HG02763 (cell line): ENCODE results near the gene DKC1.
"Not testable (repeated sequence)": the region's sequence is repeated elsewhere in the genome, so short reads cannot be mapped to it uniquely, and the experiment has no call there.

Experiments used
- ATAC-seq: cut with Tn5 transposase; IDR thresholded peaks from one replicate; pipeline ENCODE4 v1.9.1; 2021; ENCODE audit warnings: mild to moderate bottlenecking, moderate library complexity; ENCODE audit not compliant: unreplicated experiment

DKC1 gene

DNA sequence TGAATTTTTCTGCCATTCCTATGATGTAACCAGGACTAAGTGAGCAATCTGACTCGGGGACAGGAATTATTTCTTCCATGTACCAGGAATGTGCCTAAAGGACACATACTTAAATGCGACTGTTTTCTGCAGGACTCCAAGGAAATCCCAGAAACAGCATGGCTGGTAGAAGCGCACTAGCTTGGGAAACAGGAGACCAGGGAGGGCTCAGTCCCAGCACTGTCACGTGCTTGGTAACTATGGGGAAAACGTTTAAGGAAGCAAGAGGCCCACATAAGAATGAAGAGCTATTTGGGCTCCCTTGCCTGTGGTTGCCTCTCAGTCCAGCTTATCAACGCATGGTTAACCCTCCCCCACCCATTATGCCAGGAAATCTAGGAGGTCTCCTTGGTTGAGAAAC lies 23.1 kb downstream of the DKC1 start:
- ATAC-seq = no peak

- no peak for ATAC-seq
Observed at GRCh38 chrX:154791467-154791866, 28.8 kb downstream of the DKC1 start.

DNA sequence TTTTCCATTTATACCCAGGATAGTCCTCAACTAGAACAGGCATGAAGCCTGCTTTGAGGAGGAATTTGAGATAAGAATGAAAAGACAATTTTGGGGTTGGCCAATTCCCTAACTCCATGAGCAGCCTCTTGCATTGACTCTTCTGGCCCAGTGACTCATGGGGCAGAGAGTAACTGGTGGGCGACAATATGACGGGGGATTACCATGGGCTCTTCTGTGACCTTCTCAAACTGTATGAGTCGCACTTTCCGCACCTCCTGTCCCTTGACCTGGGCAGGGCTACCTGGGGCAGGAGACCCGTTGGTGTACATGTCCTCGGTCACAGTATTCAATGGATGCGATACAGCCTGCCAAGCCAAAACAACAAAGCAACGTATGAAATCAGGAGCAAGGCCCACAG lies 29.3 kb downstream of the DKC1 start:
- ATAC-seq = no peak

- no peak for ATAC-seq
Observed at GRCh38 chrX:154793084-154793795, 30.6 kb downstream of the DKC1 start.

GRCh38 chrX:154795016-154795415 lies 32.4 kb downstream of the DKC1 start:
- ATAC-seq = no peak

- ATAC-seq = no peak
Observed at GRCh38 chrX:154797006-154797405, 34.3 kb downstream of the DKC1 start.

- no peak for ATAC-seq
Observed at GRCh38 chrX:154799556-154800348, 37.1 kb downstream of the DKC1 start.

DNA sequence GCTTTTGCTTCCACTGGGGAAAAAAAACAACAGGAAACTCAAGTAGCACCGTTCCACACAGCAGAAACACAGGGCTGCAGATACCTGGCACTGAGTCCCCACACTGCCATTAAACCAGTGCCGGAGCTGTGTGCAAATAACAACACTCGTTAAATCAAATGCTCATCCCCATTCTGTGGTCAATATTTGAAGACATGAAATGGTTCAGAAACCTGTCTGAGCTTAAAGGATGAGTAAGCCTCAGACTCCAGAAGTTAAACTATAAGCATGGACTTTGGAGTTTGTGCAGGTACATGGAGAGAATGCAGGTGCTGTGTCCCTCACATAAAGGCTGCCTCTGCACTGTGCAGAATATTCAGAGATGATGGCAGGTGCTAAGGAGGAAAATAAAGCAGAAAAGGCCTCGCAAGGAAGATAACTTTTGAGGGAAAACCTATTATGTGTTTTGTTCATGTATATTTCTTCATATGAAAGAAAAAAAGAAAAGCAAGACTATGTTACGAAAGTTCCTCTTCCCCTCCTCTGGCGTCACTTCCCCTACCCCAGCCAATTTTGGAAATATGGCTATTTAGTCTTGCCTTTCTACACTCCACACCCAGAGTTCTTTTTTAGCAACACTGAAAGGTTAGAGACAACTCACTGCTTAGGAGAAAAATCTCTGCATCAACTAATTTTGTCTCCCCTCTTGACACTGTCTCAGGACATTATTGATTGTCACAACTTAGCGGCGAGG lies 38.0 kb downstream of the DKC1 start:
- ATAC-seq = no peak

DNA sequence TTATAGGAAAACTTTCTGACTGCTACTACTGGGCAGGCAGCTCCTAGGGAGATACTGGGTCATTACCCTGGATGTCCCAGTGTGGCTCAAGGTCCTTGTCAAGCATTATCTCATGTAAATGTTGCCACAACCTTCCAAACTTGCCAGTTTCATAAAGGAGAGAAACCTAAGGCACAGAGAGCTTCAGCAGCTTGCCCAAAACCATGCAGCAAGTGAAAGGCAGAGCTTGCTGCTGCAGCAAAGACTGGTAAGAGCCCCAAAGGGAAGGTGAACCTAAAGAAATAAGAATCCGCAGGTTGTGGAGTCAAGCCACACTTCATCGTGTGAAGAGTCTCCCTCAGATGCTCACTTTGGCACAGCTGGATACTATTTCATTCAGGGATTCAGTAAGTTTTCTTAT lies 40.3 kb downstream of the DKC1 start:
- ATAC-seq = no peak

GRCh38 chrX:154804261-154804956 lies 41.7 kb downstream of the DKC1 start:
- no peak for ATAC-seq

DNA sequence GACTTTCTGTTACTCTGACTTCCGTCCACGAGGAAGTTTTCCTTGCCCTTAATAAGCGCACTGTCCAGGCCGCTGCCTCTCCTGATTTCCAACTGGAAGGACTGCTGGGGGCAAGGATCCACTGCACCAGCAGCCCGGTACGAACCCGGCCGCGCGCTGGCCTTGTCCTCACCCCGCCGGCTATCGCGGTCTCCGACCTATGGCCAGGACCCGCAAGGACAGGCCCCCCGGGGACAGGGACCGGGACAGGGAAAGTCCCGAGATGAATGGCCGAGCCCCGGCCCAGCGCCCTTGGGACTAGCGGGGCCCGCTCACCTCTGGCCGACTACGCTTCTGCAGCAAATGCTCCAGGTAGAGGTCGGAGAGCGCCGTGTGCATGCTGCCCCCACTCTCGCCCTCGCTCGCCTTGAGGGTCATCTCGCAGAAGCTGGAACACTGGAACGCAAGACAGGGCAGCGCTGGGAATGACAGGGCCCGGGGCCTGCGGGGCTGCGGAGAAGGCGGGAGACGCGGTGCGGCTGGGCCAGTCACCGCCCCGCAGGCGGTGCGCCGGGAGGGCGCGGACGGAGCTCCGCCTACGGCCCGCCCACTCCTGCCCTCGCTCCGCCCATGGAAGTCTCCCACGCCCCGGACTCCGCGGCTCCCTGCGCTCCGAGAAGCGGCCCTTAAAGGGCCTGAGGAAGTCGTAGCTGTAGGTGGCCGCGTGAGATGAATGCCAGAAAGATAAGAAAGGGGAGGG lies 42.5 kb downstream of the DKC1 start, which contains the start of gene MPP1:
Gene MPP1, minus strand, starts transcription at position 529 of the 739 bp plus-strand sequence. Its CDS starts 112 bp downstream, at position 417.
- ATAC-seq = peak; percentile 91

DNA sequence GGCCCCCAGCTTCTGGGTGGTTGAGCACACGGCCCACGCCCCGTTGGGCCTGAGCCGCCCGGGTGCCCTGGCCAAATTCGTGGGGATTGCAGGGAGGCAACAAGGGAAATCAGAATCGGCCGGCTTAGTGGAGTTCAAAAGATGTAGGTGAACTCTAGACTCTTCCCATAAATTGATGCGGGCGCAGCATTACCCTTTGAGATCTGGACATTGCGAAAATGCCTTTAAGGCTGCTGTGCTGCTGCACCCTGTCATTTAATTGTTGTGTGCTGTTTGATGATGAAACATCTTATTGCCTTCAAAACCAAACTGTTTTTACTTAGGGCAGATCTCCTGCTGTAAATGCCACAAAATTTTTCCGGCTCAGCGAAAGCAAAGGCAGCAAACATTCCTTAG lies 43.0 kb downstream of the DKC1 start:
- ATAC-seq = no peak

- no peak for ATAC-seq
Observed at GRCh38 chrX:154806837-154807501, 44.3 kb downstream of the DKC1 start.

- ATAC-seq = no peak
Observed at GRCh38 chrX:154809939-154810665, 47.4 kb downstream of the DKC1 start.

- ATAC-seq = no peak
Observed at GRCh38 chrX:154812341-154813101, 49.9 kb downstream of the DKC1 start.

DNA sequence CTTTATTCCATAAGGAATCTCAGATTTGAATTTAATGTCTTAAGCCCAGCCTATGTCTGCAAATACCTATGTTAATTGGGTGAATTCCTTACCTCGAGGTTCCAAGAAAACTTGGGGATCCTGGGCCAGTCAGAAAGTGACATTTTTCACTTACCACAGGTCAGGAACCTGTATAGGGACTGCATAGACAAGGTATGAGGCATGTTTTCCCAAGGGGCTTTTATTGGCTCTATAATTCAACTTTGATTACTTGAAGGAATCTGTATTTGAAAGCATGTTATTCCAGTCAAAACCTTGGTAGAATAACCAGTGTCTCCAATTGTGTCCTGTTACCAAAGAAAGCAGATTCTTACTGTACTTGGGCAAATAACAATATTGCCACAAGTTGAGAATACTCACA lies 51.1 kb downstream of the DKC1 start:
- ATAC-seq = no peak

- ATAC-seq = no peak
Observed at GRCh38 chrX:154815274-154815818, 52.7 kb downstream of the DKC1 start.

GRCh38 chrX:154816326-154816898 lies 53.7 kb downstream of the DKC1 start:
- not testable (repeated sequence) for ATAC-seq
